DMS153 treated with DMSO at 0.1 percent for 48 hours (cell line): ENCODE measurements around the gene CCDC187.

Source experiments
- DNase-seq: peaks from one replicate; lab custom pipeline; 2025; ENCODE audit not compliant: unreplicated experiment; lab: John Stamatoyannopoulos, UW

The CCDC187 gene

DNA sequence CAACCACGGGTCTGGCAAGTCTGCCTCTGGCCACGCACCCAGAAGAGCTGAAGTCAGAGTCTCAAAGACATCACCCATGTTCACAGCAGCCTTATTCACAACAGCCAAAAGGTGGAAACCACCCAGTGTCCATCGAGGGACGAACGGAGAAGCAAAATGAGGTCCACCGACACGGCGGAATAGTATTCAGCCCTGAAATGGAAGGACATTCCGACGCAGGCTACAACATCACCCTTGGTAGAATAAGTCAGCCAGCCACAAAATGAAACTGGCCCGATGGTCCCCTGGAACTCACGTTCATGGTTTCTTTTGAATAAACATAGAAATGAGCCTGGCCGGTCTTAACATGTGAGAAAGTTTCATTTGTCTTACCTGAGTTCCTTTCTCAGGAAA lies 16.9 kb downstream of the CCDC187 start:
- no peak for DNase-seq

DNA sequence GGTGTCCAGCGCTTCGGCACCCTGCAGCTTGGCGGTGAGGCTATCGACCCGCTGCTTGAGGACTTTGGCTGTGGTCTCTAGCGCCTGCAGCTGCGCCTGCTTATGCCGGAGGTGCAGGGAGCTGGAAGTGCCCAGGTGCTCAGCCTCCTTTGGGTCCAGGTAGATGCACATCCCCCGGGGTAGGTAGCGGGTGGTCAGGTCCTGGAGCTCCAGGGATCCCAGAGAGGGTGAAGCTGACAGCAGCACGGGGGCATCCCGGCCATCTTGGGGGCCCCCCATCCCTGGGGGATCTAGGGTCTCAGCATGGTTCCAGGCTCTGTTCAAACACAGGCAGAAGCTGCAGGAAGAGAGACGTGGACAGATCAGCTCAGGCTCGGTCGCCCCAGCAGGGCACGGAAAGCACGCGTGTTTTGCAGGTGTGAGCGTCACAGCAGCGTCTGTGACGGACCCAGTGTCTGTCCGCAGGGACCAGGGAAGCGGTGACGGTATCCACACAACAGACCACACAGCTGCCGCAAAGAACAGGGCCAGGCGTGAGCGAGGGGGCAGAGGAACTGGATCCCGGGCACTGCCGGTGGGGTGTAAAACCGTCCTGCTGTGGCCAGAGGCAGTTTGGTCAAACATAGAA lies 17.4 kb downstream of the CCDC187 start:
- no peak for DNase-seq

- DNase-seq: no peak
Measured at GRCh38 chr9:136285501-136286358, 18.2 kb downstream of the CCDC187 start.

DNA sequence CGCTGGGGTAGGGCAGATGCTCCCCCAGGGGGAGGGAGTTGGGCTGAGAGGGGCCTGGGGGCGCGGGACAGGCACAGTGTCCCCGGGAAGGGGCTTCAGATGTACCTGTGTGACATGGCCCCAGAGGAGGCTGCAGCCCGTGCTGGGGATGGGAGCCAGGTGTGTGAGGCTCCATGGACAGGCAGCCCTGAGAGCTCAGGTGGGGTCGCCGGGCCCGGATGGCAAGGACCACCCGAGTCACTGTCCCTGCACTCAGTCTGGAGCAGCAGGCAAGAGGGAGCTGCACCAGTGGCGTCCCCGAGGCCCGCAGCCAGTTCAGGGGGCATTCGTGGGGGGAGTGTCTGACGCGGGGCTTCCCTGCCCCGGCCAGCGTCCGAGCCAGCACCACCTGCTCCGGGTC lies 18.9 kb downstream of the CCDC187 start:
- DNase-seq: no peak

DNA sequence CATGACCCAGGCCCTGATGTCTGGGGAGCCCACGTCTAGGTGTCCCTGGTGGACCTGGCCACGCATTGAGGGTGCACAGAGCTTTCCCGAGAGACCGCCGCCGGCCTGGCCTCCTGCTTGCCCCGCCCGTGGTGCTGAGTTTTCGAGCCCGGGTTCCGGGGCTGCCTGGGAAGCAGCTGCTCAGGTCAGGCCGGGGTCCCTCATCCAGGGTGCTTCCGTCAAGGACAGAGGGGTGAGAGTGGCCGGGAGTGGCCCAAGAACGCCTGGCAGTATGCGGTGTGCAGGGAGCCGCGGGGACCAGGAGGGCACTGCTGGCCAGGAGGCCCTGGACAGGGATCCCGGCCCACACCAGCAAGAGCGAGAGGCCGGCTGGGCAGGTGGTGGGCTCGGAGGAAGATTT lies 19.6 kb downstream of the CCDC187 start:
- DNase-seq: no peak

DNA sequence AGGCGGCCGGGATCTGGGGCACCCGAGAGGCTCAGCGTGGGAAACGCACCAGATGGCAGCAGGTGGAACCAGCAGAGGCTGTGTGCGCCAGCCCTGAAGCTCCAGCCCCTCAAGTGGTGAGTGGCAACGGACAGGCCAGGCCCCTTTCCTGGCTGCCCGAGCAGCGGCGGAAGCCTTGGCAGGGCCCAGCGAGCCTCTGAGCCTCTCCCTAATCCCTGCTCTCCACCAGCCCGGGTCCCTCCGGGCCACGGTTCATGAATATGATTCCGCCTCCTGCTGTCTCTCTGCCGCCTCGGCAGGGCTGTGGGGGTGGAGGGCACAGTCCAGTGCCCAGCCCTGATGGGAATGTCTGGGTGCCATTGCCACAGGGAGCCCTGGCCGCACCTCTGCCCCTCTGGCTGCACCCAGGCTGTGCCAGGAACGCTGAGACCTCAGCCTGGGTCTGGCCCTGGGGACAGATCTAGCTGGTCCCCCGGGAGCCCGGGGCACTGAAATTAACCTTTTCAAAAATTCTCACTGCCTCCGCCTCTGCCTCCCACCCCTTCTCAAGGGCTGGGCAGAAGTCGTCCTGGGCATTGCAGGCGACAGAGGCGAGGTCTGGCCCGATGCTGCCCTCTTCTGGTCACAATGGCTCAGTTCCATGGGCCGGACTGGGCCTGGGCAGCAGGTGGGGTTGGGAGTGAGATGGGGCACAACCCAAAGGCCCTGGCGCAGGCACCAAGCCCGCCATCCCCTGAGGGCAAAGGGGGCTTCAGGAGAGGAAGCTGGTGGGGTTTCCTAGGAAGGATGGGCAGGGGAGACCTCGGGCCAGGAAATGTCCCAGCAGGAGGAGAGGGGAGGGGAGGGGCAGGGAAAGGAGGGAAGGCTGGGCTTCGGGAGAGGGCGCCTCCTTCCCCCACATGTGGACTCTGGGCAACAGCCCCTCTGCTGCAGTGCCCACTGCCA lies 20.3 kb downstream of the CCDC187 start:
- DNase-seq: peak; percentile 72

DNA sequence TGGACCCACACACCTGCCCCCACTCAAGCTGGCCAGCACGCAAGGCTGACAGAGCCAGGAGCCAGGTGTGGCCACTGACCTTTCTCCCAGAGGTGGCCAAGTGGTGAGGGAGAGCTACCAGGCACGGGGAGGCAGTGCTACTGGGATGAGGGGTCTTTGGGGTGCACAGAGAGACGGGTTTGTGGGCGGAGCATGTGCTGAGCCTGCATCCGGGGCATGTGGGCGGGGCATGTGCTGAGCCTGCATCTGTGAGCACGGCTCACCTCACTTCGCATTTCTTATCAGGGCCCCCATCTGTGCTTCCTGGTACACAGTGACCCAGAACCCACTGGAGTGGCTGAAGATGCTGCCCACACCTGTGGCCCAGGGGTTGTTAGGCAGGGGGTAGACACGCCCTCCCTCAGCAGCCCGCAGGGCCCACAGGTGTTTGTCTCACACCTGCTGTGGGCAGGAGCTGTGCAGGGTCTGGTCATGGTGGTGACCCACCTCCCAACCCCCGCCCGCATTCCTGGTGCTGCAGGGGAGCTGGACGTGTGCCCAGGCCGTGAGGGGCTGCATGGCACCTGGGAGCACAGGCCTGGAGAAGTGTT lies 21.5 kb downstream of the CCDC187 start:
- no peak for DNase-seq

DNA sequence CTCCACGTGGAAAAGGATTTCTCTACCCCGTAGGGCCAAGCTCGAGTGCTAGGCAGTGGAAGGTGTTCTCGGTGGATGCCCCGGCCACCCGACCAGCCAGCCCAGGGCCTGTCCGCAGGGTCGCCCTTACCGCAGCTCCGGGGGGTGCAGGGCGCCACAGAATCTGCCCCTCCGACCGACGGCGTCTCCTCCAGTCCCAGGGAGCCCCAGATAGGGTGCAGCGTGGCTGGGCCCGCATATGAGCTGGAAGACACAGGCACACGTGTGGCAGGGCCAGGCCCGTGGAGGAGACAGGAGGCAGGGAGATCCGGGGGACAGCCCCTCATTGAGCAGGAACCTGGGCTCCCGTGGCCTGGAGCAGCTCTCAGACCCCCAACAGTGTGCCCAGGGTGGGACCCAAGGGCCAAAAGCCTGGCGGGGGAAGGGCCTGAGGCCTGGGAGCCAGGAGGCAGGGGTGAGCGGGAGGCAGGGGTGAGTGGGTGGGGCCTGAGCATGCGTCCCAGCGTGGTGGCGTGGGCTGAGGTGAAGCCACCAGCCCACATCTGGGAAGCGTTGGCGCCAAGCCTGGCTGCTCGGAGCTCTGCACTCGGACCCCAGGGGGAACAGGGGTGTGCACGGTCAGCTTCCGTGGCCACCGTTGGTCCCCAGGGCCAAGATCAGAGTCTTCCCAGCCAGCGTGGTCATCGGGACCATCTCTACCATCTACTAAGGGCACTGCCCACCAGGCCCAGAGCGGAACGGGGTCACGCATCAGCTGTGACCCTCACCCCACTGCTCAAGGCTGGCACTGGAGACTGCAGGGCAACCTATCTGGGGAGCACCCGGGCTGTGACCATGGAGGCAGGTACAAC lies 22.2 kb downstream of the CCDC187 start:
- no peak for DNase-seq

- DNase-seq: no peak
Measured at GRCh38 chr9:136280535-136281315, 23.2 kb downstream of the CCDC187 start.

- no peak for DNase-seq
Measured at GRCh38 chr9:136279471-136279870, 24.4 kb downstream of the CCDC187 start.

GRCh38 chr9:136278894-136279293 lies 25.0 kb downstream of the CCDC187 start:
- DNase-seq: no peak

- DNase-seq: no peak
Measured at GRCh38 chr9:136278221-136278620, 25.7 kb downstream of the CCDC187 start.

DNA sequence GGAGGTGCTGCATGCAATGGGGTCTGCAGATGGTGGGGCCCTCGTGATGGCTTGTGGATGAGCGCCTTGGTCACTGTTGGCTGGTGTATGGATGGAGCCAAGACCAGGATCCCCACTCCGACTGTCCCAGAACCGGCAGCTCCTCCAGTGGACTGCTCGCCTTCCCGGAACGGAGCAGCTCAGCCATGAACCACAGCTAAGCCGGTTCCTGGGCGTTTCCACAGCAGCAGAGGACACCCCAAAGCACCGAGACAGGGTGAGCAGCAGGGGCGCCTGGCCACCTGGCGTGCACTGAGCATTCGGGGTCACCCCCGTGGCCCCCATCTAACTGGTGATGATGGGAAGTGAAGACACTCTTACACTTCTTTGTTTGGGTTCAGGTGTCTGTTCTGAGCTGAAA lies 26.1 kb downstream of the CCDC187 start:
- no peak for DNase-seq

- DNase-seq: no peak
Measured at GRCh38 chr9:136276716-136277115, 27.2 kb downstream of the CCDC187 start.

DNA sequence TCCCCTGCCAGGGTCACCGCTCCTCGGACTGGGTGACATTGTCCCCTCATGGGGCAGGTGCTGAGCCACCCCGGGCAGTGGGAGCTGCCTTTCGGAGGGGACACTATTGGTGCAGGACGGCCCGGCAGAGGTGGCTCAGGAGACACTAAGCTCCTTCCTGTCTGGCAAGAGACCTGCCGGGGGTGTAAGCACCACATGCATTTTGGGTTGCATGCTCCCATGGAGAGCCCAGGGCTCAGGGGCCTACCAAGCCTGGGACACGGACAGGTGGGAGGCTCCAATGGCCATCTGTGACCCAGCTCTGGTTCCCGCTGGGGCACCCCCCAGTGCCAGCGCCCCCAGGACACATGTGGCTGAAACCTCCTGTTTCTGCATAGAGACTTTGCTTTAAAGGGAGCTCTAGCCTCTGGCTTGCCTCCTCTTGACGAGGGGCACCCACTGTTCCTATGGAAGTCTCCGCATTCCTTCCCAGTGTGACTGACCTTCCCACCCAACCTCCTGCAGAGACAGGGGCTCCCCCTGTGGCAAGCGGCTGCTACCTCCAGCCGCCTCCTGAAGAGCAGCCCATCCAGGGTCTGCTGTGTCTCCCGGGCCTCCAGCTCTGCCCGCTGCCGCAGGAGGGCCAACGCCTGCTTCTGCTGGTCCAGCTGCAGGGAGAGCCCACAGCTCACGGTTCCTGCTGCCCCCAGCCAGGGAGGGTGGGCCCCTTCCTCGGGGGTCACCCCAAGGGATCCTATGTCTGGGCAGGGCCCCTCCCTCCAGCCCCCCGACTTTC lies 28.1 kb downstream of the CCDC187 start:
- DNase-seq: no peak

DNA sequence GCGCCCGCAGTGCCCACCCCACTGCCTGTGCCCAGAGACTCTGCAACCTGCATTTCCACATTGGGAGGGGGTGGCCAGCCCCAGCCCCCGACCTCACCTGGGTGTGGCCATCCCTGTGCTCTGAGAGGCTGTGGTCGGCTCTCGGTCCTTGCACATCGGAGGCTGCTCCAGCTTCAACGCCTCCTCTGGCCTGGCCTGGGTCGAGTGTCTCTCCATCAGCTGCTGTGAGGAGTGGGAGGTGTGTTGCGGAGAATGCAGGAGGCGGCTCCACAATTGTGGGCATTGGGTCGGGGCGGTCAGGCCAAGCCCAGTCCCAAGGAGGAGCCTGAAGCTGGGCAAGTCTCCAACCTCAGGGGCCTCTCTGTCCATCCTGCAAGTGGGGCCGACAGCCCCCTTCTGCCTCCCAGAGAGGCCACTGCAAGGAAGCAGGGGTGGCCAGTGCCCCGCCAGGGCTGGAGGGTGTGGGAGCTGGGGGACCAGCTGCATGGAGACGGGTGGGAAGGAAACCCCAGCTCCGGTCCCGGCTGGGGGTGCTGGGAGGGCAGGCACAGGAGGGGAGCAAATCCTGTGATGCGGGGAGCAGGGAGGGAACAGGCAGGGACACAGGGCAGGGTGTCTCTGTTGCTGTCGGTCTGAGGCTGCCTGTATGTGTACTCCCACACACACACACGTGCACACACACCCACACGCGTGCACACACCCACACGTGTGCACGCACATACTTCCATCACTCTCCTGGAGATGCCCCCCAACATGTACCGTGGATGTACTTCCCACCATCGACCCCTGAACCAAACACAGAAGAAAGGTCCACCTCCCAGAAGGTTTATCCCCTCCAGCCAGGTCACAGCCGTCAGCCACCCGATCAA lies 28.9 kb downstream of the CCDC187 start:
- no peak for DNase-seq

DNA sequence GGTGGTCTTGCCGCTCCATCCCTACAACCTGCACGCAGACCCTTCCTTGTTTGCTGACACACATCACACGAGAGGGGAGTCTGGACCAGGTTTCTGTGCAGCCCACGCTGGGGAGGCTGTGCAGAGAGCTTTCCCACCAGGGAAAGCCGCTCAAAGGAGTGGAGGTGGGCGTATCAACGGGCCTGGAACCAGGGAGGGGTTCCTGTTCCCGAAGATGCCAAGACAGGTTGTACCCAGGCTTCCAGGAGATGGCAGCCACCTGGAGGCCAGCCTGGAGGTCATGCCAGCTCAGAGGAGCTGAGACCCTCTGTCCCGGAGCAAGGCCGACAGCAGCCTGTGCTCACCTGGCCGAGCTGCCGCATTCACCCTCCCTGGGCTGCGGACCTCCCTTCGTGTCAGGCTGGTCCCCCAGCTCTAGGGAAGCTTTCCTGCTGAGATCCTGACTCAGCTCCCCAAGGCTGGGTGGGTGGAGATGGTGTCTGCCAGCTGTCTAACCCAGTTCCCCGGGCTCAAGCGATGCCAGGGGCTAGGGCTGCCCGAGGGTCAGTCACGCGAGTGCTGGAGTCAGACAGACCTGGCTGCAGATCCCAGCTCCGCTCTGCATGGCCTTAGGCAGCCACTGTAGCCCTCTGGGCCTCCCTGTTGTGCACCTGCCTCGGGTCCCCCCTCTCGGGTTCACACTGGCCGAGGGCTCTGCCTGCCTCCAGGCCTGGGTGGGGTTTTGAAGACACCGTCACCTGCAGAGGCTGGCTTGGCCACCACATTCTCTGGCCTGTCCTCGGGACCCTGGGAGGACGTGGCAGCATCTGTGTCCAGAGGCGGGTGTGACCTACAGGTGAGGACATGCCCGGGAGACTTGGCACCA lies 29.7 kb downstream of the CCDC187 start:
- no peak for DNase-seq
